NT2/D1 (cell line): Measurements from ENCODE around the gene CAPN9.

Source experiments
- SUZ12 ChIP-seq: IDR thresholded peaks from 2 replicates; pipeline ENCODE4 v1.6.1; 2011; ENCODE audit not compliant: insufficient read length, insufficient read depth; ENCODE audit errors: extremely low read depth
- YY1 ChIP-seq: IDR thresholded peaks from 2 replicates; pipeline ENCODE4 v1.6.1; 2011; ENCODE audit not compliant: insufficient read length, insufficient read depth
- ZNF274 ChIP-seq: IDR thresholded peaks from 2 replicates; pipeline ENCODE4 v1.6.1; 2011; ENCODE audit warnings: mild to moderate bottlenecking, low read depth, low read length

DNA sequence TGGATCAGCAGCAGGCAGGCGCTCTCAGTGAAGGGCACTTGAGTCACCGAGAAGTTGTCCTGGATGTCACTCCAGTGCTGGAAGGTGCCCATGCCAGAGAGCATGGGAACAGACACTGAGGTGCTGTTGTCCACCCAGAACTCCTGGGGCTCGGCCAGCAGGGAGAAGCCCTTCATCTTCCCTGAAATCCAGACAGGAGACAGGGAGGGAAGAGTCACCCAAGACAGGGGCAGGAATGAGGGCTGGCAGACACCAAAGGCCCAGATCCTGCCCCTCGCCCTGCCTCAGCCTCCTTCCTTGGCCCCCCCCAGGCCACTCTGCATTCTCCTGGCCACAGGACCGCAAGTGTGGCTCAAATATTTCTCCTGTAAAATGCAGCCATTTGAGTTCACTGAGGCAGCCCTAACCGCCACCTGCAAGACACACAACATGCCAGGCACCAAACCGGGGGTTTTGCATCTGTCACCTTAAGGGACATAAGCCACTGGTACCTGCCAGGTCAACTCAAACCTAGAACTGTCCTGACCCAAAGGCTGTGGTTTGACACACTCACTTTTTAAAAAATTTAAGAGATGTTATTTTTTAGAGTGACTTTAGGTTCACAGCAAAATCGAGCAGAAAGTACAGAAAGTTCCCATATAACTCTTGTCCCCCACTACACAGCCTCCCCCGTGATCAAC is 41.0 kb upstream of the CAPN9 start:
- no peak for TF ChIP-seq YY1
- TF ChIP-seq SUZ12, result no peak
- TF ChIP-seq ZNF274, result no peak
